Activated naive CD4-positive, alpha-beta T cell treated with anti-CD3 and anti-CD28 coated beads for 36 hours (primary cell): Measurements from ENCODE around the gene DTX1. TPM values are rescaled to one million over a fixed set of nuclear protein-coding genes. Genes with fewer than 3 reads are reported as not detected.

Experiments used
- CTCF ChIA-PET: fragments of 350-600 bp; sonication (Branson Sonifier 250); formaldehyde crosslinking; loops from one replicate; lab custom pipeline; 2021; ENCODE audit warnings: antibody characterized with exemption; lab: Charles Lee
- DNase-seq: peaks from one replicate; pipeline ENCODE4 v3.0.0-alpha.2; 2020
- H3K27ac Mint-ChIP-seq: one replicate; pipeline ENCODE4 v1.8.0; 2021; ENCODE audit warnings: mild to moderate bottlenecking, mixed read lengths
- H3K27me3 Mint-ChIP-seq: one replicate; pipeline ENCODE4 v1.8.0; 2021; ENCODE audit warnings: low read depth, mixed read lengths
- H3K36me3 Mint-ChIP-seq: one replicate; pipeline ENCODE4 v1.8.0; 2021; ENCODE audit warnings: low read depth, mixed read lengths
- H3K4me1 Mint-ChIP-seq: one replicate; pipeline ENCODE4 v1.8.0; 2021; ENCODE audit warnings: low read depth, mixed read lengths
- H3K4me3 Mint-ChIP-seq: one replicate; pipeline ENCODE4 v1.8.0; 2021; ENCODE audit warnings: mild to moderate bottlenecking, moderate library complexity, mixed read lengths
- H3K9me3 Mint-ChIP-seq: one replicate; pipeline ENCODE4 v1.8.0; 2021; ENCODE audit warnings: mixed read lengths
- intact Hi-C: fragments of 100-400 bp; cut with micrococcal nuclease; formaldehyde crosslinking; loops from one replicate; pipeline ENCODE4 v1.15.1; 2023
- total RNA-seq, 2 experiments: library from RNA; stranded (reverse); gene quantifications; one replicate each; pipeline ENCODE4 v1.2.3, GENCODE V29; 2021

The DTX1 gene
- total RNA-seq, 2 experiments from 2014 or later = 8.3 to 10.7 TPM

GRCh38 chr12:113130457-113131135 is 74.1 kb downstream of the DTX1 start:
- H3K4me3 Mint-ChIP-seq = no peak overlapping the region

DNA sequence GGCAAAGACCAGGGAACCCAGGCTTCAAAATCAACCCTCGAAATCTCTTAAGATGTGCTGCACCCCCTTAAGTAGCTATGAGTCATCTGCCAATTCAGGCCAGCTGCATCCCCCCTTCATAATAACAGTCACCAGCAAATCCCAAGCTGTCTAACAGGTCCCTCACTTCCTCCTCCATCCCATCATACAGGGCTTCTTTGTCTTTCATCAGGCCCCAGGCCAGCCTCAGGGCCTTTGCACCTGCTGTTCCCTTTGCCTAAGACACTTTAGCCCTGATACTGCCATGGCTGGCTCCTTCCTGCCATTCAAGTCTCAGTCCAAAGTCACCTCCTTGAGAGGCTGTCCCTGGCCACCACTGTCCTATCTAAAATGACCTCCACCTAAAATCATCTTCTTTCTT is 75.0 kb downstream of the DTX1 start:
- H3K27ac Mint-ChIP-seq = no peak overlapping the region
- CTCF ChIA-PET = interaction anchor here (1.0 to 2.3 kb wide), 4 partner anchors 8 to 43 kb away, joined by 3 to 9 read pairs (median 6); no protein-coding TSS in a partner anchor
- H3K4me3 Mint-ChIP-seq = no peak overlapping the region
- intact Hi-C loops = no loop called here
- no peaks in the 10 kb centered on the region for H3K36me3 Mint-ChIP-seq
- H3K4me1 Mint-ChIP-seq = peaks cover 18% of the 10 kb centered on the region
- H3K9me3 Mint-ChIP-seq = no peaks in the 10 kb centered on the region
- no peak for DNase-seq
- H3K27me3 Mint-ChIP-seq = no peaks in the 10 kb centered on the region

More at GRCh38 chr12:113130457-113131135, 74.1 kb downstream of the DTX1 start:
- Mint-ChIP-seq H3K27ac (no peak overlapping the region), H3K9me3 (no peaks in the 10 kb centered on the region), H3K36me3 (no peaks in the 10 kb centered on the region), H3K27me3 (no peaks in the 10 kb centered on the region), H3K4me1 (peaks cover 9% of the 10 kb centered on the region)
- intact Hi-C loops = no loop called here
- no peak for DNase-seq
- CTCF ChIA-PET = interaction anchor here (0.9 to 2.3 kb wide), 4 partner anchors 9 to 635 kb away, joined by 4 to 9 read pairs (median 6); no protein-coding TSS in a partner anchor

DNA sequence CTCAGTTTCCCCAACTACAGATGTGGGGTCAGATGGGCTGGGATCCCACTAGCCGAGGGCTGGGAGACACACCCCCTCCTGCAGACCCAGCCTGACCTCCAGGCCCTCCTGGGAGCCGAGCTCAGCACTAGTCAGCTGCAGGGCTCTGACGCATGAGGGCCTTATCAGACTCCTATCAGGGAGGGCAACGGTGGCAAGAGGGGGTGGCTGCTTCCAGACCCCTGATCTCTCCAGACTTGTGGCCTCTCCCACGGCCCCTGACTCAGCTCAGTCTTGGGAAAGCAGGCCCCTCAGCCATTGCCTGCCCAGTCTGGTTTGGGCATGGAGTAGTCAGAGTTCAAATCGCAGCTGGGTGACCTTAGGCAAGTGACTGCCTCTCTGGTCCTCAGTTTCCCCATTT is 76.5 kb downstream of the DTX1 start:
- CTCF ChIA-PET = interaction anchor here (1.3 to 4.1 kb wide), 4 partner anchors 17 to 88 kb away, joined by 3 to 21 read pairs (median 8); partner anchors contain the start of gene CFAP73
- H3K27me3 Mint-ChIP-seq = no peaks in the 10 kb centered on the region
- H3K27ac Mint-ChIP-seq = no peak overlapping the region
- H3K4me3 Mint-ChIP-seq = no peak overlapping the region
- no peak for DNase-seq
- no peaks in the 10 kb centered on the region for H3K36me3 Mint-ChIP-seq
- peaks cover 22% of the 10 kb centered on the region for H3K4me1 Mint-ChIP-seq
- intact Hi-C loops = no loop called here
- H3K9me3 Mint-ChIP-seq = no peaks in the 10 kb centered on the region

DNA sequence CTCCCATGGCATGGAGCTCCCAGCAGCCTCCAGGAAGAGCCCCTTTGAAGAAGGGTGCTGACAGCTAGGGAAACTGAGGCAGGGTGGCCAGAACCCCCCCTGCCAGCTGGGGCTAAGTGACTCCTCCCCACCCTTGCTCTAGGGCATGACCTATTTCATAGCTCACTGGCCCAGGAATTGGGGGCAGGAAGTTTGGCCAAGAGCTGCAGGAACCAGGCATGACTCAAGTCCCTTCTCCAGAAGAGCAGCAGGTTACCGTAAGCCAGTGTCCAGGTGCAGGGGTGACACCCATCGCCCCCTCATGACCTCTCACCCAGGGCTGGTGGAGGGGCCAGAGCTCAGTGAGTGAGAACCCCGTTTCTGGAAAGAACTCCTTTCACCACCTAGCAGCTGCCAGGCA is 77.1 kb downstream of the DTX1 start:
- Mint-ChIP-seq H3K27me3 (no peaks in the 10 kb centered on the region), H3K36me3 (no peaks in the 10 kb centered on the region), H3K4me1 (peaks cover 22% of the 10 kb centered on the region), H3K9me3 (no peaks in the 10 kb centered on the region), H3K4me3 (no peak overlapping the region), H3K27ac (no peak overlapping the region)
- intact Hi-C loops = no loop called here
- CTCF ChIA-PET = interaction anchor here (1.3 to 4.1 kb wide), 6 partner anchors 16 to 141 kb away, joined by 3 to 21 read pairs (median 9); partner anchors contain the start of gene CFAP73
- no peak for DNase-seq

GRCh38 chr12:113134071-113134470 is 77.5 kb downstream of the DTX1 start:
- H3K9me3 Mint-ChIP-seq = no peaks in the 10 kb centered on the region
- DNase-seq = no peak
- intact Hi-C loops = no loop called here
- H3K36me3 Mint-ChIP-seq = no peaks in the 10 kb centered on the region
- CTCF ChIA-PET = interaction anchor here (1.3 to 4.1 kb wide), 8 partner anchors 16 to 142 kb away, joined by 3 to 21 read pairs (median 6); partner anchors contain the start of gene CFAP73
- H3K27me3 Mint-ChIP-seq = no peaks in the 10 kb centered on the region
- H3K4me1 Mint-ChIP-seq = peaks cover 22% of the 10 kb centered on the region
- no peak overlapping the region for H3K27ac Mint-ChIP-seq
- no peak overlapping the region for H3K4me3 Mint-ChIP-seq

DNA sequence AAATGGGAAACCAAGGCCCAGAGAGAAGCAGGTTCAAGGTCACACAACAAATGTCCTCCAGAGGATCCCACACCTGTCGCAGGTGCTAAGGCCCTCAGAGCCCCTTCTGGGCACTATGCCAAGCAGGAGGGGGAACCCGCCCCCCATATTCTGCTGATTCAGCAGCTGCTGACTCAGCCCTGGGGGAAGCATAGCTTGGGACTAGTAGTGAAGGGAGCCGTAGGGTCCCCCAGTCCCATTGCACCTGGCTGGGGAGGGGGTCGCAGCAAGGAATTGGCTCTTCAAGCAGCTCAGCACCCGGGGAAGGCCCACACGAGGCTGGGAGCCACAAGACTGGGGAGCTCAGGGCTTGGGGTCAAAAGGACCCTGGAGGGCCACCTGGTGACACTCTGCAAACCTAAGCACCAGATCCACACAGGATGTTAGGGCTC is 78.0 kb downstream of the DTX1 start:
- Mint-ChIP-seq H3K9me3 (no peaks in the 10 kb centered on the region), H3K27me3 (no peaks in the 10 kb centered on the region), H3K4me1 (peaks cover 19% of the 10 kb centered on the region), H3K36me3 (no peaks in the 10 kb centered on the region), H3K4me3 (peak overlapping the region; percentile 70), H3K27ac (no peak overlapping the region)
- CTCF ChIA-PET = interaction anchor here (0.9 to 4.1 kb wide), 10 partner anchors 13 to 142 kb away, joined by 3 to 21 read pairs (median 4); partner anchors contain the start of gene CFAP73
- DNase-seq = no peak
- intact Hi-C loops = no loop called here

DNA sequence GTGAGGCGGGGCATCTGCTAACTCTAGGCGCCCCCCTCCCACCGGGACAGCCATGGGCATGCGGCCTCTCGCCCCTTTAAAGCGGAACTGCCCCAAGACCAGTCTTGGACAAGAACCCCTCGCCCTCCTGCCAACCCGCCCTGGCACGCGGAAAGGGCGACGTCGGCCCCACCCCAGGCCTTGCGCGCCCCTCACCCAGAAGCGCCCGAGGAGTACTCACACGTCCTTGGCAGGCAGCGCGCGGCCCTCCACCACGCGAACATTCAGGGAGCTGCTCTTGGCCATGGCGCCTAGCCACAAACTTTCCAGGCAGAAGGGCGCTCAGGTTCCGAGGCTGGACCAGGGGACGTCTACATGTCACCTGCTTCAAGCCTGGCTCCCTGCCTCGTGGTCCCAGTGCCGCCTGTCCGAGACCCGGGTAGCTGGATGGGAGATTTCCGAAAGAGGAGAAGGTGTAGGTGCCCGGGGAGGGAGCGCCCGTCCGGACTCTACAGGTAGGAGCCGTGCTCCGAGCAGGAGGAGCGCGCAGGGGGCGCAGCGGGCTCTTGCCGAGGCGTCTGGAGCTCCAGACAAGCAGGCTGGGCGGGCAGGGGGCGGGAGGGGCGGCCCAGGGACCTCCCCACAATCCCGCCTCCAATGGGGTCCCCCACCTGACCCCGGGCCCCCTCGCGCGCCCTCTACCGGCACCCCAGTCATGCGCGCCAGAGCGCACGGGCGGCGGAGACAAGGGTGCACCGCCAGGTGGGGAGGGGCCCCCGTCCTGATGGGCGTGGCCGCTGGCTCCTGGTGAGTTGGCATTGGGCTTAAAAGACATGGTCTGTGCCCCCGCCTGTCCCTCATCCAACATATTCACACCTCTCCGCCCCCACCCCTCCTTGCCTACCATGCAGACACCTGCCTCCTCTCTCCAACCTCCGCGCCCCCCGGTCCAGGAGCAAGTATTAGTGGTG is 78.9 kb downstream of the DTX1 start, which contains the start of gene RASAL1:
TSS of gene RASAL1 (minus strand) at position 584 of the 950 bp plus-strand sequence. CDS start at position 285, 299 bp downstream.
- peaks cover 18% of the 10 kb centered on the region for H3K4me1 Mint-ChIP-seq
- no peaks in the 10 kb centered on the region for H3K36me3 Mint-ChIP-seq
- intact Hi-C loops = loop anchor here (1.0 kb wide), 2 partner anchors 17 to 50 kb away; partner anchors contain the start of genes DDX54 and RITA1
- no peaks in the 10 kb centered on the region for H3K9me3 Mint-ChIP-seq
- H3K27ac Mint-ChIP-seq = peak within 1 kb of the TSS; percentile 73
- peak within 1 kb of the TSS; percentile 70 for H3K4me3 Mint-ChIP-seq
- DNase-seq = peak; percentile 90
- H3K27me3 Mint-ChIP-seq = no peaks in the 10 kb centered on the region
- CTCF ChIA-PET = interaction anchor here (0.9 to 4.1 kb wide), 9 partner anchors 12 to 143 kb away, joined by 3 to 21 read pairs (median 5); no protein-coding TSS in a partner anchor

- no peaks in the 10 kb centered on the region for H3K9me3 Mint-ChIP-seq
- no peaks in the 10 kb centered on the region for H3K27me3 Mint-ChIP-seq
- CTCF ChIA-PET = interaction anchor here (0.6 to 4.1 kb wide), 4 partner anchors 9 to 29 kb away, joined by 3 to 21 read pairs (median 4); no protein-coding TSS in a partner anchor
- peak overlapping the region; percentile 70 for H3K4me3 Mint-ChIP-seq
- DNase-seq = peak; percentile 90
- peak overlapping the region; percentile 73 for H3K27ac Mint-ChIP-seq
- H3K36me3 Mint-ChIP-seq = no peaks in the 10 kb centered on the region
- peaks cover 18% of the 10 kb centered on the region for H3K4me1 Mint-ChIP-seq
- intact Hi-C loops = loop anchor here (1.0 kb wide), 1 partner anchor 49 kb away; the partner anchor contains the start of genes DDX54 and RITA1
Observed at GRCh38 chr12:113136128-113136989, 79.8 kb downstream of the DTX1 start.

DNA sequence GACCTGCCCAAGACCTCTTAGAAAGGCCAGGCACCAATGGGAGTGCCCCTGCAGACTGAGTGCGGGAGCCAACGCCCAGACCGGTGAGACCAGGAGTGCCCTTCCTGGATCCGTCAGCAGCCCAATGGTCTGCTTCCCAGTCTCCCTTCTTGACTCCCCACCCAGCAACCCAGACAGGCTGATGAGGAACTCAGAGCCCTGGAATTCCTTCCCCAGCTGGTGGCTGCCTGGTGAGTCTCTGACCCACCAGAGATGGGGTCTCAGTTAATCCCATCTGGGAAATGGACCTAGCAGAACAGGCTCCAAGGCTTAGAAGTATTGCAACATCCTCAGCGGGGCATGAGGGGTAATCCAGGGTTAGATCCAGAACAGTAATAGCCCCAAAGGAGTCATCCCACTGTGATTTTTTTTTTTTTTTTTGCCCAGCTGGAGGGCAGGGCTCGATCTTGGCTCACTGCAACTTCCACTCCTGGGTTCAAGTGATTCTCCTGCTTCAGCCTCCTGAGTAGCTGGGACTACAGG is 80.5 kb downstream of the DTX1 start:
- Mint-ChIP-seq H3K9me3 (no peaks in the 10 kb centered on the region), H3K27ac (no peak overlapping the region), H3K4me1 (peaks cover 19% of the 10 kb centered on the region), H3K4me3 (no peak overlapping the region), H3K27me3 (no peaks in the 10 kb centered on the region), H3K36me3 (no peaks in the 10 kb centered on the region)
- DNase-seq = no peak
- CTCF ChIA-PET = interaction anchor here (1.7 kb wide), 1 partner anchor 88 kb away, joined by 7 read pairs; no protein-coding TSS in a partner anchor
- intact Hi-C loops = loop anchor here (1.0 kb wide), 1 partner anchor 48 kb away; the partner anchor contains the start of genes DDX54 and RITA1

GRCh38 chr12:113137861-113138783 is 81.6 kb downstream of the DTX1 start:
- intact Hi-C loops = no loop called here
- H3K9me3 Mint-ChIP-seq = no peaks in the 10 kb centered on the region
- peaks cover 22% of the 10 kb centered on the region for H3K4me1 Mint-ChIP-seq

More at GRCh38 chr12:113137861-113138783, 81.6 kb downstream of the DTX1 start:
- Mint-ChIP-seq H3K4me3 (no peak overlapping the region), H3K36me3 (no peaks in the 10 kb centered on the region), H3K27ac (no peak overlapping the region), H3K27me3 (no peaks in the 10 kb centered on the region)
- DNase-seq = no peak
- CTCF ChIA-PET = interaction anchor here (0.6 to 1.8 kb wide), 3 partner anchors 36 to 89 kb away, joined by 6 to 11 read pairs (median 7); partner anchors contain the start of genes DDX54 and RITA1
